PC-3 (cell line): ENCODE measurements around the gene PARP1. TPM values are rescaled to one million over a fixed set of nuclear protein-coding genes. Genes with fewer than 3 reads are reported as not detected.
A peak's percentile ranks its signal among the peaks of the same experiment; 100 is the strongest.

Source experiments
- ATAC-seq: fragments of 200-7000 bp; cut with Tn5 transposase; 2 replicates; pipeline ENCODE4 v1.9.1; 2020; ENCODE audit warnings: mild to moderate bottlenecking, moderate library complexity
- BruUV-seq: library from RNA; stranded (reverse); fragments of 400-500 nt; replicated peaks from 2 replicates; lab custom pipeline; 2021; lab: Mats Ljungman, UMichigan
- CTCF ChIA-PET: fragments of 300-600 bp; sonication (Branson Sonifier 250); formaldehyde crosslinking; loops from one replicate; lab custom pipeline; 2022; ENCODE audit warnings: antibody characterized with exemption; lab: Charles Lee
- POLR2A ChIA-PET: fragments of 300-600 bp; sonication (Branson Sonifier 250); formaldehyde crosslinking; loops from one replicate; lab custom pipeline; 2022; ENCODE audit warnings: antibody characterized with exemption; ENCODE audit not compliant: unreplicated experiment; lab: Charles Lee
- DNase-seq: peaks from one replicate; pipeline ENCODE4 v3.0.0-alpha.2; 2015
- H2AFZ ChIP-seq: fragments of 300-600 bp; sonication (generic); 2 replicates; pipeline ENCODE4 v1.6.0; 2016; ENCODE audit warnings: antibody characterized with exemption, low read length
- H3F3A ChIP-seq: fragments of 300-600 bp; sonication (generic); one replicate; pipeline ENCODE4 v1.6.0; 2017; ENCODE audit warnings: antibody characterized with exemption, low read length, control low read depth, mild to moderate bottlenecking; ENCODE audit not compliant: unreplicated experiment
- H3K27ac ChIP-seq: fragments of 300-600 bp; sonication (generic); 2 replicates; pipeline ENCODE4 v1.5.1; 2016; ENCODE audit warnings: mild to moderate bottlenecking, low read length
- H3K27me3 ChIP-seq: fragments of 300-600 bp; sonication (generic); 2 replicates; pipeline ENCODE4 v1.6.1; 2016; ENCODE audit warnings: low read length, mixed read lengths
- H3K36me3 ChIP-seq: fragments of 300-600 bp; sonication (generic); 2 replicates; pipeline ENCODE4 v1.6.1; 2016; ENCODE audit warnings: low read depth, mixed run types, low read length, mixed read lengths
- H3K4me1 ChIP-seq: fragments of 300-600 bp; sonication (generic); 2 replicates; pipeline ENCODE4 v1.5.1; 2016; ENCODE audit warnings: low read length; ENCODE audit not compliant: insufficient read depth
- H3K4me2 ChIP-seq: fragments of 300-600 bp; sonication (generic); 2 replicates; pipeline ENCODE4 v1.6.0; 2016; ENCODE audit warnings: low read length
- H3K4me3 ChIP-seq: fragments of 300-600 bp; sonication (generic); 2 replicates; pipeline ENCODE4 v1.5.1; 2016; ENCODE audit warnings: mild to moderate bottlenecking, low read length, mixed read lengths
- H3K79me2 ChIP-seq: fragments of 300-600 bp; sonication (generic); 2 replicates; pipeline ENCODE4 v1.6.1; 2017; ENCODE audit warnings: low read length, mixed read lengths
- H3K9ac ChIP-seq: fragments of 300-600 bp; sonication (generic); 2 replicates; pipeline ENCODE4 v1.6.0; 2016; ENCODE audit warnings: mild to moderate bottlenecking, low read length
- H3K9me2 ChIP-seq: fragments of 300-600 bp; sonication (generic); replicated peaks from 2 replicates; pipeline ENCODE4 v1.6.1; 2016; ENCODE audit warnings: mixed run types, low read length, mixed read lengths
- H3K9me3 ChIP-seq: fragments of 300-600 bp; sonication (generic); 2 replicates; pipeline ENCODE4 v1.6.1; 2016; ENCODE audit warnings: low read length, mixed read lengths
- H4K20me1 ChIP-seq: fragments of 300-600 bp; sonication (generic); 2 replicates; pipeline ENCODE4 v1.6.1; 2016; ENCODE audit warnings: low read length, mixed read lengths
- EZH2 ChIP-seq: fragments of 300-600 bp; sonication (generic); IDR thresholded peaks from one replicate; pipeline ENCODE4 v1.6.1; 2017; ENCODE audit warnings: antibody characterized with exemption, mild to moderate bottlenecking, low read length; ENCODE audit not compliant: unreplicated experiment
- EZH2phosphoT487 ChIP-seq: fragments of 300-600 bp; sonication (generic); IDR thresholded peaks from 2 replicates; pipeline ENCODE4 v1.6.1; 2018; ENCODE audit warnings: mild to moderate bottlenecking, antibody characterized with exemption, low read length, borderline replicate concordance
- intact Hi-C: fragments of 100-400 bp; cut with micrococcal nuclease; formaldehyde crosslinking; loops from 2 replicates; pipeline ENCODE4 v1.9.0; 2023
- total RNA-seq: library from RNA; depleted of rRNA; stranded (reverse); fragments of >200 nt; gene quantifications from 2 replicates; pipeline ENCODE4 v1.2.3, GENCODE V29; 2014
- TF ChIP-seq, protein P1 (sequence below): fragments of 300-600 bp; sonication (generic); conservative IDR thresholded peaks from 2 replicates; pipeline ENCODE4 v1.5.1; 2017; ENCODE audit warnings: antibody characterized with exemption, low read depth, mild to moderate bottlenecking, low read length

The PARP1 gene
- total RNA-seq, 1 experiment from 2014 or later: 538 TPM

DNA sequence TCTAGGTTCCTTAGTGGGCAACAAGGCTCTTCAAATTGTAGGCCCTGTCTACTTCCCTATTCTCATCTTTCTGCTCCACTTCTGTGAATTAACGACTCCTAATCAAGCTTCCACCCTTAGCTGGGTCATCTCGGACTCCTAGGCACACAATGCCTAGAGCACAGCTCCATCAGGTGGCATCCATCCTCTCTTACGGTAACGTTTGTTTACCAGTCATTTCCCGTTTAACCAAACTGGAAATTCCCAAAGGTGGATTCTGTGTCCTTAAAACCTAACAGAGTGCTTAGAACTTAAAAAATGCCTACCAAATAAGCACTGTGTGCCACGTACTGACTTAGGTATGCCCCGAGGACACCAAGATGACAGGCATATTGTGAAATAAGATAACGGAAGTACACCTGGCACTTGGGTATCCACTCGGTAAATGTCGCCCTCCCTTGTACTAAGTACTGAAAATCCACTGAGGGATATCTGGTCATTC, 1.5 kb downstream of the PARP1 start:
- ATAC-seq (peak; percentile 27), DNase-seq (peak; percentile 97)
- Histone ChIP-seq H4K20me1 (peaks cover 50% of the 10 kb centered on the region), H3K27me3 (no peaks in the 10 kb centered on the region), H3K79me2 (peaks cover 61% of the 10 kb centered on the region), H3K4me3 (peak overlapping the region; percentile 79), H3K4me1 (peaks cover 35% of the 10 kb centered on the region), H3F3A (peaks cover 8% of the 10 kb centered on the region), H3K27ac (peak overlapping the region; percentile 56; the same call in 1 of the 2 replicates), H3K9me3 (no peaks in the 10 kb centered on the region), H2AFZ (peak overlapping the region; percentile 91; the same call in 1 of the 2 replicates), H3K9me2 (no peaks in the 10 kb centered on the region), H3K4me2 (peak overlapping the region; percentile 88), H3K36me3 (peaks cover 12% of the 10 kb centered on the region), H3K9ac (peak overlapping the region; percentile 82)
- TF ChIP-seq, protein P1, sequence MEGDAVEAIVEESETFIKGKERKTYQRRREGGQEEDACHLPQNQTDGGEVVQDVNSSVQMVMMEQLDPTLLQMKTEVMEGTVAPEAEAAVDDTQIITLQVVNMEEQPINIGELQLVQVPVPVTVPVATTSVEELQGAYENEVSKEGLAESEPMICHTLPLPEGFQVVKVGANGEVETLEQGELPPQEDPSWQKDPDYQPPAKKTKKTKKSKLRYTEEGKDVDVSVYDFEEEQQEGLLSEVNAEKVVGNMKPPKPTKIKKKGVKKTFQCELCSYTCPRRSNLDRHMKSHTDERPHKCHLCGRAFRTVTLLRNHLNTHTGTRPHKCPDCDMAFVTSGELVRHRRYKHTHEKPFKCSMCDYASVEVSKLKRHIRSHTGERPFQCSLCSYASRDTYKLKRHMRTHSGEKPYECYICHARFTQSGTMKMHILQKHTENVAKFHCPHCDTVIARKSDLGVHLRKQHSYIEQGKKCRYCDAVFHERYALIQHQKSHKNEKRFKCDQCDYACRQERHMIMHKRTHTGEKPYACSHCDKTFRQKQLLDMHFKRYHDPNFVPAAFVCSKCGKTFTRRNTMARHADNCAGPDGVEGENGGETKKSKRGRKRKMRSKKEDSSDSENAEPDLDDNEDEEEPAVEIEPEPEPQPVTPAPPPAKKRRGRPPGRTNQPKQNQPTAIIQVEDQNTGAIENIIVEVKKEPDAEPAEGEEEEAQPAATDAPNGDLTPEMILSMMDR: peak; percentile 26; the same call in 1 of the 2 replicates
- no peak for TF ChIP-seq EZH2
- no TSS peak for BruUV-seq
- intact Hi-C loops: loop anchor here (2.0 to 5.0 kb wide), 3 partner anchors 72 to 279 kb away; partner anchors contain the start of gene LIN9
- POLR2A ChIA-PET: interaction anchor here (0.6 kb wide), 1 partner anchor 379 kb away, joined by 26 read pairs; no protein-coding TSS in a partner anchor
- CTCF ChIA-PET: interaction anchor here (1.4 kb wide), 1 partner anchor 206 kb away, joined by 3 read pairs; no protein-coding TSS in a partner anchor

DNA sequence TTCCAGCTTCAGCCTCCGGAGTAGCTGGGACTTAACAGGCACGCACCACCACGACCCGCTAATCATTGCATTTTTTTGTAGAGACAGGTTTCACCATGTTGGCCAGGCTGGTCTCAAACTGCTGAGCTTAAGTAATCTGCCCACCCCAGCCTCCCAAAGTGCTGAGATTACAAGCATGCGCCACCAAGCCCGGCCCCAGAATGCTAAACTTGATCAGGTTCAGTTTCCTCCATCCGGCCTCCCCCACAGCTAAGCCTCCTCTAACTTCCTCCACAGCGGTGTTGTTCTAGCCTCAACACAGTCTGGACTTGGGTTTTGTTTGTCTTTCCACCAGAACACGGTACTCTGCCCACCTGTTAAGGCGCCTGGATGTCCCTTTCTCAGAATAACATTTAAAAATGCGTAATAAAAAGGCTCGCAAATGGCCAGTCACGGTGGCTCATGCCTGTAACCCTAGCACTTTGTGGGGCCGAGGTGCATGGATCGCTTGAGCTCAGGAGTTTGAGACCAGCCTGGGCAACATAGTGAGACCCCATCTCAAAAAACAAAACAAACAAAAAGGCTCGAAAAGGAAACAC, 2.4 kb downstream of the PARP1 start:
- ChIA-PET POLR2A (no interaction called here), CTCF (no interaction called here)
- intact Hi-C loops: loop anchor here (5.0 kb wide), 2 partner anchors 98 to 278 kb away; partner anchors contain the start of gene LIN9
- Histone ChIP-seq H3K27ac (no peak overlapping the region), H3K4me1 (peaks cover 35% of the 10 kb centered on the region), H3K79me2 (peaks cover 68% of the 10 kb centered on the region), H3K9me2 (no peaks in the 10 kb centered on the region), H3F3A (peaks cover 8% of the 10 kb centered on the region), H3K4me2 (peak overlapping the region; percentile 88), H3K9ac (no peak overlapping the region), H3K27me3 (no peaks in the 10 kb centered on the region), H2AFZ (no peak overlapping the region), H3K4me3 (peak overlapping the region; percentile 79), H3K36me3 (peaks cover 21% of the 10 kb centered on the region), H3K9me3 (no peaks in the 10 kb centered on the region), H4K20me1 (peaks cover 50% of the 10 kb centered on the region)
- no peak for DNase-seq
- no TSS peak for BruUV-seq
- no peak for ATAC-seq
- TF ChIP-seq, protein P1: no peak
- TF ChIP-seq EZH2phosphoT487: no peak
- no peak for TF ChIP-seq EZH2

DNA sequence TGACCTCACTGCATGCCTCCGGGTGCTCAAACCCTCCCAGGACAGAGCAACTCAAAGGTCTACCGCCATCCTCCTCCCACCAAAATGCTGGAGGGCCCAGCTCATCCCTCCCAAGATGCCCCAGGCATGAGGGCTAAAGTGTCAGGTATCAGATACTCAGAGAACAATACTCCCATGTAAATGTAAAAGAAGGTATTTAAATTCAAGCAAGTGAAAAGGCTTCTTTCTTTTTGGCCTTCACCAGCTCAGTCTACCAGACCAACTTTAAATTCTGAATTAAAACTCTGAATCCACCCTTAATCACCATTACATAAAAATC, 3.0 kb downstream of the PARP1 start:
- no peaks in the 10 kb centered on the region for H3K9me2 ChIP-seq
- peak overlapping the region; percentile 88 for H3K4me2 ChIP-seq
- intact Hi-C loops: loop anchor here (5.0 kb wide), 2 partner anchors 98 to 278 kb away; partner anchors contain the start of gene LIN9
- POLR2A ChIA-PET: no interaction called here
- DNase-seq: no peak
- H2AFZ ChIP-seq: no peak overlapping the region
- CTCF ChIA-PET: no interaction called here
- H3K27me3 ChIP-seq: no peaks in the 10 kb centered on the region
- peaks cover 28% of the 10 kb centered on the region for H3K36me3 ChIP-seq
- no peak for ATAC-seq
- no peak overlapping the region for H3K27ac ChIP-seq
- H3K79me2 ChIP-seq: peaks cover 74% of the 10 kb centered on the region
- peaks cover 8% of the 10 kb centered on the region for H3F3A ChIP-seq
- H4K20me1 ChIP-seq: peaks cover 50% of the 10 kb centered on the region
- no peaks in the 10 kb centered on the region for H3K9me3 ChIP-seq
- peaks cover 35% of the 10 kb centered on the region for H3K4me1 ChIP-seq
- BruUV-seq: no TSS peak
- TF ChIP-seq EZH2 (no peak), EZH2phosphoT487 (no peak)
- TF ChIP-seq, protein P1: no peak
- H3K4me3 ChIP-seq: peak overlapping the region; percentile 79; the same call in 1 of the 2 replicates
- no peak overlapping the region for H3K9ac ChIP-seq
